Osteocyte (in vitro differentiated cells): ENCODE data around the gene TCP11. TPM values are rescaled to one million over a fixed set of nuclear protein-coding genes. Genes with fewer than 3 reads are reported as not detected.
"Not testable (repeated sequence)": the region's sequence is repeated elsewhere in the genome, so short reads cannot be mapped to it uniquely, and the experiment has no call there.

Source experiments
- DNase-seq: peaks from one replicate; pipeline ENCODE4 v3.0.0; 2021; ENCODE audit warnings: mixed read lengths; ENCODE audit not compliant: unreplicated experiment; ENCODE audit errors: extremely low spot score
- H3K27ac Mint-ChIP-seq: one replicate; pipeline ENCODE4 v1.8.0; 2021; ENCODE audit warnings: mild to moderate bottlenecking, mixed read lengths; ENCODE audit not compliant: unreplicated experiment
- H3K27me3 Mint-ChIP-seq: one replicate; pipeline ENCODE4 v1.8.0; 2021; ENCODE audit warnings: mixed read lengths; ENCODE audit not compliant: unreplicated experiment
- H3K36me3 Mint-ChIP-seq: one replicate; pipeline ENCODE4 v1.8.0; 2021; ENCODE audit warnings: mixed read lengths; ENCODE audit not compliant: unreplicated experiment
- H3K4me1 Mint-ChIP-seq: one replicate; pipeline ENCODE4 v1.8.0; 2021; ENCODE audit warnings: mixed read lengths; ENCODE audit not compliant: unreplicated experiment
- H3K4me3 Mint-ChIP-seq: one replicate; pipeline ENCODE4 v1.8.0; 2021; ENCODE audit warnings: mild to moderate bottlenecking, moderate library complexity, mixed read lengths; ENCODE audit not compliant: unreplicated experiment
- H3K9me3 Mint-ChIP-seq: one replicate; pipeline ENCODE4 v1.8.0; 2021; ENCODE audit warnings: mixed read lengths; ENCODE audit not compliant: unreplicated experiment
- CTCF ChIP-seq: fragments of 200-600 bp; sonication (generic); IDR thresholded peaks from 2 replicates; pipeline ENCODE4 v1.5.0; 2021; ENCODE audit warnings: antibody characterized with exemption, mild to moderate bottlenecking, moderate library complexity
- total RNA-seq: library from RNA; stranded (reverse); gene quantifications from 2 replicates; pipeline ENCODE4 v1.2.1, GENCODE V29; 2021

TCP11 gene
- total RNA-seq, 1 donor from 2014 or later, result 0.43 TPM

- no peak for DNase-seq
- H3K4me3 Mint-ChIP-seq, result no peak overlapping the region
- no peak for TF ChIP-seq CTCF
- no peaks in the 10 kb centered on the region for H3K9me3 Mint-ChIP-seq
- no peak overlapping the region for H3K27ac Mint-ChIP-seq
- H3K4me1 Mint-ChIP-seq, result peaks cover 47% of the 10 kb centered on the region
- no peaks in the 10 kb centered on the region for H3K27me3 Mint-ChIP-seq
- no peaks in the 10 kb centered on the region for H3K36me3 Mint-ChIP-seq
Observed at GRCh38 chr6:35145757-35146156, 4.6 kb upstream of the TCP11 start.

- peaks cover 36% of the 10 kb centered on the region for H3K4me1 Mint-ChIP-seq
- no peaks in the 10 kb centered on the region for H3K36me3 Mint-ChIP-seq
- no peak overlapping the region for H3K4me3 Mint-ChIP-seq
- no peak overlapping the region for H3K27ac Mint-ChIP-seq
- no peaks in the 10 kb centered on the region for H3K9me3 Mint-ChIP-seq
- H3K27me3 Mint-ChIP-seq, result no peaks in the 10 kb centered on the region
- TF ChIP-seq CTCF, result no peak
- DNase-seq, result no peak
Observed at GRCh38 chr6:35142588-35143569, 1.7 kb upstream of the TCP11 start.

GRCh38 chr6:35140639-35141006 lies 516 bp downstream of the TCP11 start:
- TF ChIP-seq CTCF, result no peak
- Mint-ChIP-seq H3K27ac (no peak overlapping the region), H3K4me1 (peaks cover 16% of the 10 kb centered on the region), H3K36me3 (no peaks in the 10 kb centered on the region), H3K4me3 (no peak overlapping the region), H3K27me3 (no peaks in the 10 kb centered on the region), H3K9me3 (no peaks in the 10 kb centered on the region)
- no peak for DNase-seq

- H3K27ac Mint-ChIP-seq, result no peak overlapping the region
- TF ChIP-seq CTCF, result peak; percentile 91
- H3K4me3 Mint-ChIP-seq, result no peak overlapping the region
Observed at GRCh38 chr6:35139924-35140638, 1.1 kb downstream of the TCP11 start.

GRCh38 chr6:35139470-35139869 lies 1.7 kb downstream of the TCP11 start:
- no peak overlapping the region for H3K4me3 Mint-ChIP-seq
- H3K27ac Mint-ChIP-seq, result no peak overlapping the region
- no peak for TF ChIP-seq CTCF
- H3K27me3 Mint-ChIP-seq, result no peaks in the 10 kb centered on the region
- H3K36me3 Mint-ChIP-seq, result no peaks in the 10 kb centered on the region
- no peaks in the 10 kb centered on the region for H3K9me3 Mint-ChIP-seq
- H3K4me1 Mint-ChIP-seq, result peaks cover 16% of the 10 kb centered on the region
- no peak for DNase-seq

More at GRCh38 chr6:35139924-35140638, 1.1 kb downstream of the TCP11 start:
- Mint-ChIP-seq H3K9me3 (no peaks in the 10 kb centered on the region), H3K4me1 (peaks cover 16% of the 10 kb centered on the region), H3K27me3 (no peaks in the 10 kb centered on the region), H3K36me3 (no peaks in the 10 kb centered on the region)
- no peak for DNase-seq

- DNase-seq, H3K27ac Mint-ChIP-seq: not testable (repeated sequence)
Observed at GRCh38 chr6:35138191-35138590, 2.9 kb downstream of the TCP11 start.

More at GRCh38 chr6:35138191-35138590, 2.9 kb downstream of the TCP11 start:
- not testable (repeated sequence) for H3K9me3 Mint-ChIP-seq, H3K36me3 Mint-ChIP-seq, H3K4me3 Mint-ChIP-seq, H3K27me3 Mint-ChIP-seq
- peaks cover 13% of the 10 kb centered on the region for H3K4me1 Mint-ChIP-seq
